H9 (cell line): ENCODE measurements around the gene KIF1A. TPM values are rescaled to one million over a fixed set of nuclear protein-coding genes. Genes with fewer than 3 reads are reported as not detected.

Experiments
- DNase-seq: peaks from one replicate; pipeline ENCODE4 v3.0.0-alpha.2; 2017
- H2AFZ ChIP-seq: one replicate; pipeline ENCODE4 v1.6.1; 2013; ENCODE audit warnings: mild to moderate bottlenecking, low read length, control low read depth, moderate library complexity
- H2AK5ac ChIP-seq: 2 replicates; pipeline ENCODE4 v1.6.1; 2013; ENCODE audit warnings: low read length, control low read depth, mixed read lengths; ENCODE audit not compliant: insufficient read length
- H2BK120ac ChIP-seq: one replicate; pipeline ENCODE4 v1.6.1; 2013; ENCODE audit warnings: low read depth, mild to moderate bottlenecking, low read length, control low read depth, inconsistent platforms; ENCODE audit not compliant: poor library complexity, severe bottlenecking
- H2BK12ac ChIP-seq: 2 replicates; pipeline ENCODE4 v1.6.1; 2013; ENCODE audit warnings: low read length, control low read depth, mixed read lengths, low read depth; ENCODE audit not compliant: insufficient read length
- H2BK15ac ChIP-seq: 2 replicates; pipeline ENCODE4 v1.6.1; 2013; ENCODE audit warnings: low read depth, low read length, control low read depth
- H2BK20ac ChIP-seq: one replicate; pipeline ENCODE4 v1.6.1; 2013; ENCODE audit warnings: low read depth, mild to moderate bottlenecking, low read length, control low read depth, inconsistent platforms; ENCODE audit not compliant: poor library complexity, severe bottlenecking
- H2BK5ac ChIP-seq: 2 replicates; pipeline ENCODE4 v1.6.1; 2013; ENCODE audit warnings: low read length, control low read depth, mixed read lengths; ENCODE audit not compliant: insufficient read length
- H3K14ac ChIP-seq: 2 replicates; pipeline ENCODE4 v1.6.1; 2013; ENCODE audit warnings: low read length, control low read depth; ENCODE audit not compliant: insufficient read depth
- H3K18ac ChIP-seq: 2 replicates; pipeline ENCODE4 v1.6.1; 2013; ENCODE audit warnings: low read depth, mild to moderate bottlenecking, mixed read lengths, low read length, control low read depth; ENCODE audit not compliant: insufficient read length
- H3K23ac ChIP-seq: 2 replicates; pipeline ENCODE4 v1.6.1; 2013; ENCODE audit warnings: low read length, control low read depth, mixed read lengths, low read depth; ENCODE audit not compliant: insufficient read length
- H3K23me2 ChIP-seq: 2 replicates; pipeline ENCODE4 v1.6.1; 2013; ENCODE audit warnings: low read depth, mild to moderate bottlenecking, mixed read lengths, low read length, control low read depth; ENCODE audit not compliant: insufficient read length, poor library complexity, severe bottlenecking
- H3K27ac ChIP-seq: 2 replicates; pipeline ENCODE4 v1.5.1; 2013; ENCODE audit warnings: low read length, control low read depth, mixed read lengths, low read depth; ENCODE audit not compliant: insufficient read length
- H3K27me3 ChIP-seq: 2 replicates; pipeline ENCODE4 v1.6.1; 2013; ENCODE audit warnings: low read length, control low read depth, inconsistent platforms; ENCODE audit not compliant: insufficient read depth
- H3K4ac ChIP-seq: 2 replicates; pipeline ENCODE4 v1.6.1; 2013; ENCODE audit warnings: low read depth, mild to moderate bottlenecking, control low read depth, inconsistent platforms, low read length, moderate library complexity
- H3K4me1 ChIP-seq: 2 replicates; pipeline ENCODE4 v1.6.1; 2013; ENCODE audit warnings: low read length, control low read depth, inconsistent platforms; ENCODE audit not compliant: insufficient read depth
- H3K4me2 ChIP-seq: 2 replicates; pipeline ENCODE4 v1.6.1; 2013; ENCODE audit warnings: low read length, control low read depth, mixed read lengths; ENCODE audit not compliant: insufficient read length, insufficient read depth
- H3K56ac ChIP-seq: 2 replicates; pipeline ENCODE4 v1.6.1; 2013; ENCODE audit warnings: low read depth, mild to moderate bottlenecking, mixed read lengths, low read length, control low read depth; ENCODE audit not compliant: insufficient read length
- H3K79me1 ChIP-seq: 2 replicates; pipeline ENCODE4 v1.6.1; 2013; ENCODE audit warnings: low read depth, mild to moderate bottlenecking, moderate library complexity, low read length, control low read depth, inconsistent platforms; ENCODE audit not compliant: insufficient read depth, poor library complexity, severe bottlenecking
- H3K79me2 ChIP-seq: 2 replicates; pipeline ENCODE4 v1.6.1; 2013; ENCODE audit warnings: low read length, control low read depth, inconsistent platforms; ENCODE audit not compliant: insufficient read depth
- H3K9ac ChIP-seq: 2 replicates; pipeline ENCODE4 v1.6.1; 2013; ENCODE audit warnings: low read length, control low read depth, mixed read lengths; ENCODE audit not compliant: insufficient read length; ENCODE audit errors: extremely low read depth
- H3K9me3 ChIP-seq: one replicate; pipeline ENCODE4 v1.6.1; 2013; ENCODE audit warnings: low read depth, low read length, inconsistent platforms; ENCODE audit not compliant: control insufficient read depth
- H3T11ph ChIP-seq: one replicate; pipeline ENCODE4 v1.6.1; 2013; ENCODE audit warnings: mild to moderate bottlenecking, low read length, control low read depth, inconsistent platforms
- H4K20me1 ChIP-seq: one replicate; pipeline ENCODE4 v1.6.1; 2013; ENCODE audit not compliant: control insufficient read depth, insufficient read length, insufficient read depth
- H4K5ac ChIP-seq: 2 replicates; pipeline ENCODE4 v1.6.1; 2013; ENCODE audit warnings: low read depth, mild to moderate bottlenecking, mixed read lengths, low read length, control low read depth; ENCODE audit not compliant: insufficient read length
- H4K8ac ChIP-seq: replicated peaks from 2 replicates; pipeline ENCODE4 v1.6.1; 2013; ENCODE audit warnings: low read length, control low read depth, mixed read lengths, low read depth; ENCODE audit not compliant: insufficient read length
- H4K91ac ChIP-seq: 2 replicates; pipeline ENCODE4 v1.6.1; 2013; ENCODE audit warnings: low read depth, mild to moderate bottlenecking, moderate library complexity, mixed read lengths, low read length, control low read depth; ENCODE audit not compliant: insufficient read length
- H3K27ac Mint-ChIP-seq, 3 experiments: 2 replicates in 2 of 3; 3 replicates in 1 of 3; pipeline ENCODE4 v1.8.0; 2020 to 2021; ENCODE audit warnings: mixed read lengths in 3 of 3, mild to moderate bottlenecking in 1 of 3, moderate library complexity in 1 of 3
- H3K27me3 Mint-ChIP-seq: 2 replicates; pipeline ENCODE4 v1.8.0; 2021; ENCODE audit warnings: low read depth, mild to moderate bottlenecking, moderate library complexity, mixed read lengths
- H3K36me3 Mint-ChIP-seq, 3 experiments: 2 replicates in 2 of 3; 3 replicates in 1 of 3; pipeline ENCODE4 v1.8.0; 2020 to 2021; ENCODE audit warnings: low read depth in 3 of 3, mixed read lengths in 3 of 3; ENCODE audit not compliant: insufficient read depth in 1 of 3
- H3K4me1 Mint-ChIP-seq, 2 experiments: 2 replicates each; pipeline ENCODE4 v1.8.0; 2020; ENCODE audit warnings: mixed read lengths in 2 of 2
- H3K4me3 Mint-ChIP-seq, 2 experiments: 2 replicates in 1 of 2; 3 replicates in 1 of 2; pipeline ENCODE4 v1.8.0; 2020 to 2021; ENCODE audit warnings: mild to moderate bottlenecking in 2 of 2, mixed read lengths in 2 of 2, moderate library complexity in 1 of 2
- H3K9me3 Mint-ChIP-seq, 2 experiments: 2 replicates in 1 of 2; 3 replicates in 1 of 2; pipeline ENCODE4 v1.8.0; 2020; ENCODE audit warnings: mild to moderate bottlenecking in 2 of 2, mixed read lengths in 2 of 2, moderate library complexity in 1 of 2
- WGBS: extraction: QIAGEN DNeasy Blood & Tissue Kit; methylation state at CpG from one replicate; pipeline ENCODE4 v1.1.7; 2013; ENCODE audit warnings: missing lambda C conversion rate, low lambda C conversion rate, mixed read lengths; ENCODE audit not compliant: insufficient read length; ENCODE audit errors: extremely low coverage; 5-methylcytosine and 5-hydroxymethylcytosine counted together
- total RNA-seq: library from RNA; stranded (reverse); gene quantifications from 2 replicates; pipeline ENCODE4 v1.2.1, GENCODE V29; 2021
- TF ChIP-seq, protein P1 (sequence below): fragments of 200-600 bp; sonication (generic); conservative IDR thresholded peaks from 3 replicates; pipeline ENCODE4 v1.8.0; 2021; ENCODE audit warnings: antibody characterized with exemption, mild to moderate bottlenecking

The KIF1A gene
- total RNA-seq, 1 experiment from 2014 or later, result 204 TPM

DNA sequence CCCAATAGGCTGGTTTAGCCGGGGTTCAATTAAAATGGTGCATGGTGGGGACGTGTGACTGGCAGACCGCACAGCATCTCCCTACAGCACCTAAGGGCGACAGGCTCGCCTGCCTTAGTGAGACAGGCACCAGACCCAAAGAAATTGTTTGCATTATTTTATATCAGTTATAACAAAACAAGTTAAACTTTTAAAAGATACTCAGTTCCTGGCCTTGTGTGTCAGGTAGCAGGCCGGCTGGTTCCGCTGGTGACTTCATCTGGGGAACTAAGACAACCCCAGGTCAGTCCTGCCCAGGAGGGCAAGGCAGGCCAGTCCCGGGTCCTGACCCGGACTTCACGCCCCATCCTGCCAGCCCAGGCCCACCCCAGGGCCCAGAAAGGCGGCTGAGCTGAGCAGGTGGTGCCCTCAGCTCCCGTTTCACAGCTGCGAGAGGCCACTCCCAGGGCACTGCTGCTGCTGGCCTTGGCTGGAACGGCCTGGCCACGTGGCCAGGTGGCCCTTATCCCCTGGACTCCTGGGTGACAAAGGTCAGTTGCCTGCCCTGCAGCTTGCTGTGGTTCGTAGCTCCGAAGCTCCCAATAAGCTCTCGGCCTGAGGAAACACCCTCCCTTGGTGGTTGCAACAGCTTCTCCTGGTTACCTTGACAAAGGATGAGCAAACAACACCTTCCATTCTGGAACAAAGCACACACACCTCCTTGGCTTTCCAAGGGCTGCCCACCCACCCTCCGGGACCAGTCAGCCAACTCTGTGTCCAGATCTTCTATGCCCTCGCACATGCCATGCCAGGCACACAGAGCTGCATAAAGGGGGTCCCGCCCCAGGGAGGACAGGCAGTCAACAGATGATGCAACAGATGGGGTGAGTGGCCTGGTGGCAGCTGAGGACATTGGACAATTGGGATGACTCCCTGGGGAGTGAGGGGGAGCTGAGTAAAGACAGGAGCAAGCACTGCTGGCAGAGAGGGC is 37.3 kb upstream of the KIF1A start:
- no peak overlapping the region for H2BK15ac ChIP-seq
- H2BK20ac ChIP-seq, result no peak overlapping the region
- H3K23ac ChIP-seq, result no peak overlapping the region
- H2AFZ ChIP-seq, result no peak overlapping the region
- H3K4me2 ChIP-seq, result no peak overlapping the region
- no peak overlapping the region; a peak in 1 of 5 replicates for H3K4me3 Mint-ChIP-seq
- TF ChIP-seq, protein P1, sequence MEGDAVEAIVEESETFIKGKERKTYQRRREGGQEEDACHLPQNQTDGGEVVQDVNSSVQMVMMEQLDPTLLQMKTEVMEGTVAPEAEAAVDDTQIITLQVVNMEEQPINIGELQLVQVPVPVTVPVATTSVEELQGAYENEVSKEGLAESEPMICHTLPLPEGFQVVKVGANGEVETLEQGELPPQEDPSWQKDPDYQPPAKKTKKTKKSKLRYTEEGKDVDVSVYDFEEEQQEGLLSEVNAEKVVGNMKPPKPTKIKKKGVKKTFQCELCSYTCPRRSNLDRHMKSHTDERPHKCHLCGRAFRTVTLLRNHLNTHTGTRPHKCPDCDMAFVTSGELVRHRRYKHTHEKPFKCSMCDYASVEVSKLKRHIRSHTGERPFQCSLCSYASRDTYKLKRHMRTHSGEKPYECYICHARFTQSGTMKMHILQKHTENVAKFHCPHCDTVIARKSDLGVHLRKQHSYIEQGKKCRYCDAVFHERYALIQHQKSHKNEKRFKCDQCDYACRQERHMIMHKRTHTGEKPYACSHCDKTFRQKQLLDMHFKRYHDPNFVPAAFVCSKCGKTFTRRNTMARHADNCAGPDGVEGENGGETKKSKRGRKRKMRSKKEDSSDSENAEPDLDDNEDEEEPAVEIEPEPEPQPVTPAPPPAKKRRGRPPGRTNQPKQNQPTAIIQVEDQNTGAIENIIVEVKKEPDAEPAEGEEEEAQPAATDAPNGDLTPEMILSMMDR, result no peak
- no peak overlapping the region for H2BK5ac ChIP-seq
- no peak overlapping the region for H3T11ph ChIP-seq
- no CpG with 5 or more reads among the region's 21 CpGs for WGBS
- no peaks in the 10 kb centered on the region; a peak in 2 of 7 replicates for H3K36me3 Mint-ChIP-seq
- H4K91ac ChIP-seq, result no peak overlapping the region
- no peaks in the 10 kb centered on the region for H4K20me1 ChIP-seq
- no peaks in the 10 kb centered on the region for H3K79me2 ChIP-seq
- H3K4me1 Mint-ChIP-seq, result 0 out of 4 replicates have a peak, but pooled peaks cover 0 to 6% of the 10 kb centered on the region in 2 experiments
- H3K27ac ChIP-seq, result no peak overlapping the region
- no peak overlapping the region for H2AK5ac ChIP-seq
- H3K27me3 ChIP-seq, result no peaks in the 10 kb centered on the region
- H3K27me3 Mint-ChIP-seq, result no peaks in the 10 kb centered on the region; the same call in none of the 2 replicates
- H3K14ac ChIP-seq, result no peak overlapping the region; the same call in 1 of the 2 replicates
- no peak overlapping the region for H3K56ac ChIP-seq
- H3K4me1 ChIP-seq, result no peaks in the 10 kb centered on the region
- no peak overlapping the region for H3K9ac ChIP-seq
- H4K8ac ChIP-seq, result no peak overlapping the region
- H4K5ac ChIP-seq, result no peak overlapping the region
- H2BK12ac ChIP-seq, result no peak overlapping the region
- H3K9me3 ChIP-seq, result no peaks in the 10 kb centered on the region
- no peaks in the 10 kb centered on the region for H3K79me1 ChIP-seq
- H3K18ac ChIP-seq, result no peak overlapping the region
- H3K23me2 ChIP-seq, result no peaks in the 10 kb centered on the region
- peaks cover 0 to 5% of the 10 kb centered on the region in 2 experiments; a peak in 2 of 5 replicates for H3K9me3 Mint-ChIP-seq
- DNase-seq, result peak; percentile 24
- no peak overlapping the region; a peak in 2 of 7 replicates for H3K27ac Mint-ChIP-seq
- H2BK120ac ChIP-seq, result no peak overlapping the region
- H3K4ac ChIP-seq, result no peak overlapping the region
